HCT116 (cell line): ENCODE data around the gene TMPRSS3. TPM values are rescaled to one million over a fixed set of nuclear protein-coding genes. Genes with fewer than 3 reads are reported as not detected.

Experiments
- ATAC-seq: fragments of 200-7000 bp; cut with Tn5 transposase; 2 replicates; pipeline ENCODE4 v1.9.1; 2020; ENCODE audit warnings: mild to moderate bottlenecking, moderate library complexity
- BruUV-seq: library from RNA; stranded (reverse); fragments of 400-500 nt; replicated peaks from 2 replicates; lab custom pipeline; 2021; lab: Mats Ljungman, UMichigan
- CTCF ChIA-PET: fragments of 300-600 bp; sonication (Branson Sonifier 250); formaldehyde crosslinking; loops from one replicate; lab custom pipeline; 2021; ENCODE audit warnings: antibody characterized with exemption; lab: Charles Lee
- POLR2A ChIA-PET: fragments of 300-600, 350-600 bp; sonication (Branson Sonifier 250); formaldehyde crosslinking; loops from one replicate; lab custom pipeline; 2021; ENCODE audit warnings: antibody characterized with exemption; lab: Charles Lee
- RAD21 ChIA-PET, 2 experiments: fragments of 300-600 bp; sonication (Branson Sonifier 250); formaldehyde crosslinking; loops; one replicate each; lab custom pipeline; 2023; ENCODE audit warnings: low total read pairs in 2 of 2; ENCODE audit not compliant: uncharacterized antibody in 2 of 2, unreplicated experiment in 2 of 2, low non-redundant PET in 1 of 2; lab: Charles Lee
- DNase-seq: peaks from one replicate; pipeline ENCODE4 v3.0.0-alpha.2; 2010; ENCODE audit warnings: low read depth, low spot score
- H2AFZ ChIP-seq: fragments of 200-600 bp; shearing (Covaris generic), sonication (generic); 2 replicates; pipeline ENCODE4 v1.6.1; 2017; ENCODE audit warnings: low read depth, mixed run types, mixed read lengths, antibody characterized with exemption, low read length; ENCODE audit not compliant: poor library complexity, severe bottlenecking
- H3K27ac ChIP-seq: 2 replicates; pipeline ENCODE4 v1.5.1; 2012; ENCODE audit warnings: low read depth, low read length
- H3K27me3 ChIP-seq: fragments of 200-600 bp; sonication (generic); 2 replicates; pipeline ENCODE4 v1.6.1; 2016; ENCODE audit warnings: mixed run types, low read length, mixed read lengths; ENCODE audit not compliant: insufficient read depth
- H3K36me3 ChIP-seq, 2 experiments: fragments of 200-500 bp in 1 of 2; fragments of 200-600 bp in 1 of 2; sonication (Bioruptor generic) in 1 of 2; sonication (generic) in 1 of 2; 2 replicates each; pipeline versions ENCODE4 v1.5.1 to v1.6.1; 2014 to 2016; ENCODE audit warnings: low read length in 2 of 2, inconsistent platforms in 1 of 2, mixed read lengths in 1 of 2, mixed run types in 1 of 2; ENCODE audit not compliant: insufficient read depth in 2 of 2, control insufficient read depth in 1 of 2
- H3K4me1 ChIP-seq, 2 experiments: fragments of 200-600 bp in 1 of 2; sonication (generic) in 1 of 2; 2 replicates each; pipeline versions ENCODE4 v1.5.1 to v1.6.1; 2012 to 2017; ENCODE audit warnings: low read length in 2 of 2, inconsistent platforms in 1 of 2, mild to moderate bottlenecking in 1 of 2, mixed read lengths in 1 of 2, mixed run types in 1 of 2, moderate library complexity in 1 of 2; ENCODE audit not compliant: insufficient read depth in 2 of 2, control insufficient read depth in 1 of 2
- H3K4me2 ChIP-seq: fragments of 200-600 bp; sonication (generic); 2 replicates; pipeline ENCODE4 v1.6.1; 2017; ENCODE audit warnings: mixed run types, low read length, mixed read lengths
- H3K4me3 ChIP-seq, 2 experiments: fragments of 200-600 bp in 1 of 2; sonication (generic) in 1 of 2; replicated peaks in 1 of 2; 2 replicates each; pipeline ENCODE4 v1.5.1; 2011 to 2016; ENCODE audit warnings: low read length in 2 of 2, control low read depth in 1 of 2, low read depth in 1 of 2, mild to moderate bottlenecking in 1 of 2, mixed read lengths in 1 of 2, mixed run types in 1 of 2
- H3K79me2 ChIP-seq: fragments of 200-600 bp; sonication (generic); 2 replicates; pipeline ENCODE4 v1.6.1; 2017; ENCODE audit warnings: mild to moderate bottlenecking, mixed run types, low read length, moderate library complexity, mixed read lengths; ENCODE audit not compliant: insufficient read depth
- H3K9ac ChIP-seq: fragments of 200-600 bp; sonication (generic); 2 replicates; pipeline ENCODE4 v1.6.1; 2016; ENCODE audit warnings: low read length, mixed read lengths
- H3K9me2 ChIP-seq: fragments of 200-600 bp; sonication (generic), shearing (Covaris generic); 2 replicates; pipeline ENCODE4 v1.6.1; 2017; ENCODE audit warnings: mixed run types, mild to moderate bottlenecking, moderate library complexity; ENCODE audit not compliant: insufficient read depth
- H3K9me3 ChIP-seq, 2 experiments: fragments of 200-500 bp in 1 of 2; fragments of 200-600 bp in 1 of 2; sonication (Bioruptor generic) in 1 of 2; sonication (generic) in 1 of 2; 2 replicates each; pipeline ENCODE4 v1.6.1; 2014 to 2017; ENCODE audit warnings: low read length in 2 of 2, mixed read lengths in 2 of 2, inconsistent platforms in 1 of 2, low read depth in 1 of 2, mild to moderate bottlenecking in 1 of 2, mixed run types in 1 of 2, moderate library complexity in 1 of 2; ENCODE audit not compliant: control insufficient read depth in 1 of 2, insufficient read depth in 1 of 2
- H4K20me1 ChIP-seq: fragments of 200-600 bp; sonication (generic), shearing (Covaris generic); 2 replicates; pipeline ENCODE4 v1.6.1; 2017; ENCODE audit warnings: mixed run types, mild to moderate bottlenecking, moderate library complexity; ENCODE audit not compliant: insufficient read depth
- ATF3 ChIP-seq: IDR thresholded peaks from 2 replicates; pipeline ENCODE4 v1.6.1; 2012
- CEBPB ChIP-seq: IDR thresholded peaks from 2 replicates; pipeline ENCODE4 v1.6.1; 2012; ENCODE audit warnings: low read depth
- EGR1 ChIP-seq: IDR thresholded peaks from 2 replicates; pipeline ENCODE4 v1.6.1; 2012; ENCODE audit warnings: low read depth
- ELF1 ChIP-seq: IDR thresholded peaks from 2 replicates; pipeline ENCODE4 v1.6.1; 2012; ENCODE audit warnings: low read depth, borderline replicate concordance
- EZH2phosphoT487 ChIP-seq: fragments of 200-600 bp; IDR thresholded peaks from 2 replicates; pipeline ENCODE4 v1.6.1; 2018; ENCODE audit warnings: antibody characterized with exemption, borderline replicate concordance
- SP1 ChIP-seq: IDR thresholded peaks from 2 replicates; pipeline ENCODE4 v1.6.1; 2012; ENCODE audit warnings: low read depth
- YY1 ChIP-seq: IDR thresholded peaks from 2 replicates; pipeline ENCODE4 v1.6.1; 2011; ENCODE audit warnings: low read length, low read depth, moderate library complexity, mild to moderate bottlenecking; ENCODE audit not compliant: insufficient replicate concordance; ENCODE audit errors: extremely low read depth
- ZFX ChIP-seq: fragments of 450-650 bp; IDR thresholded peaks from 2 replicates; pipeline ENCODE4 v1.6.1; 2017
- ZNF274 ChIP-seq: fragments of 200-500 bp; sonication (Bioruptor generic); IDR thresholded peaks from 2 replicates; pipeline ENCODE4 v1.6.1; 2014; ENCODE audit warnings: mild to moderate bottlenecking, low read depth, low read length, inconsistent platforms
- intact Hi-C: fragments of 100-400 bp; cut with micrococcal nuclease; formaldehyde crosslinking; loops from 2 replicates; pipeline ENCODE4 v1.10.0; 2022
- total RNA-seq: library from RNA; stranded (reverse); gene quantifications from one replicate; pipeline ENCODE4 v1.2.1, GENCODE V29; 2021; ENCODE audit not compliant: unreplicated experiment
- TF ChIP-seq, protein P1 (sequence below), 3 experiments: fragments of 200-600 bp in 1 of 3; sonication (generic) in 1 of 3; IDR thresholded peaks in 2 of 3; conservative IDR thresholded peaks in 1 of 3; 2 replicates each; pipeline ENCODE4 v1.5.1; 2012 to 2017; ENCODE audit warnings: low read depth in 2 of 3, low read length in 2 of 3, antibody characterized with exemption in 1 of 3, borderline replicate concordance in 1 of 3, control low read depth in 1 of 3, mild to moderate bottlenecking in 1 of 3, mixed read lengths in 1 of 3, mixed run types in 1 of 3, moderate library complexity in 1 of 3; ENCODE audit not compliant: insufficient read depth in 1 of 3

TMPRSS3 gene
- total RNA-seq, 1 experiment from 2014 or later = not detected

DNA sequence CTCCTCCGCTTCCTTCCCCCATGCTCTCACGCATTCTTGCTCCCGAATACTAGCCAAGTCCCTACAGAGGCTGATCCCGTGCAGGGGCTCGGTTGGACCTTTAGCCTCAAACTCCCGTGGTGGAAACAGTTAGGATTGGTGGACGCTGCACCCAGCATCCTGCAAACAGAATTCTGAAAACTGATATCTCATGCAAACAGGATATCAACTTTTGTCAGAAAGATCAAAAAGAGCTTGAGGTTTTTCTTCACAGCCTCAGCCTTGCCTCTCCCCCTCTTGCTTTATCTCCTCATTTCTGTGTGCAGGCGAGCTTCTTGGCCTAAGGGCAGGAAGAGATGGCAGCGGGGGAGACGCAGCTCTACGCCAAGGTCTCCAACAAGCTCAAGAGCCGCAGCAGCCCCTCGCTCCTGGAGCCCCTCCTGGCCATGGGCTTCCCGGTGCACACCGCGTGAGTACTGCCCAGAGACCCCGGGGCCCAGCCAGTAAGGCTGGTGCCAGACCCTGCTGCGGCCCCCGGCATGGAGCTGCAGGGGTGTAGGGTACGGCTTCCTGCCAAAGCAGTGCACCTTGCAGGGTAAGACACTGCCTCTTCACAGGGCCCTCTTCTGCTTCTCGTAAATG lies 7.9 kb upstream of the TMPRSS3 start, which contains the start of gene UBASH3A:
Gene UBASH3A, plus strand, starts transcription at position 292 of the 621 bp plus-strand sequence. Its CDS starts 44 bp downstream, at position 336.
- POLR2A ChIA-PET = no interaction called here
- Histone ChIP-seq H3K79me2 (no peaks in the 10 kb centered on the region), H3K9me2 (no peaks in the 10 kb centered on the region), H2AFZ (no peak within 1 kb of the TSS), H3K4me1 (no peaks in the 10 kb centered on the region), H3K27me3 (no peaks in the 10 kb centered on the region), H4K20me1 (no peaks in the 10 kb centered on the region), H3K9ac (no peak within 1 kb of the TSS), H3K4me2 (no peak within 1 kb of the TSS), H3K36me3 (no peaks in the 10 kb centered on the region), H3K4me3 (no peak within 1 kb of the TSS), H3K27ac (no peak within 1 kb of the TSS), H3K9me3 (no peaks in the 10 kb centered on the region)
- BruUV-seq = no TSS peak
- RAD21 ChIA-PET = no interaction called here
- intact Hi-C loops = no loop called here
- DNase-seq (no peak), ATAC-seq (no peak)
- CTCF ChIA-PET = interaction anchor here (0.6 to 2.1 kb wide), 2 partner anchors 10 to 22 kb away, joined by 3 to 7 read pairs; no protein-coding TSS in a partner anchor
- TF ChIP-seq YY1 (no peak), ELF1 (no peak), SP1 (no peak), EZH2phosphoT487 (no peak), ATF3 (no peak), ZFX (no peak), CEBPB (no peak), ZNF274 (no peak), EGR1 (no peak)
- TF ChIP-seq, protein P1, sequence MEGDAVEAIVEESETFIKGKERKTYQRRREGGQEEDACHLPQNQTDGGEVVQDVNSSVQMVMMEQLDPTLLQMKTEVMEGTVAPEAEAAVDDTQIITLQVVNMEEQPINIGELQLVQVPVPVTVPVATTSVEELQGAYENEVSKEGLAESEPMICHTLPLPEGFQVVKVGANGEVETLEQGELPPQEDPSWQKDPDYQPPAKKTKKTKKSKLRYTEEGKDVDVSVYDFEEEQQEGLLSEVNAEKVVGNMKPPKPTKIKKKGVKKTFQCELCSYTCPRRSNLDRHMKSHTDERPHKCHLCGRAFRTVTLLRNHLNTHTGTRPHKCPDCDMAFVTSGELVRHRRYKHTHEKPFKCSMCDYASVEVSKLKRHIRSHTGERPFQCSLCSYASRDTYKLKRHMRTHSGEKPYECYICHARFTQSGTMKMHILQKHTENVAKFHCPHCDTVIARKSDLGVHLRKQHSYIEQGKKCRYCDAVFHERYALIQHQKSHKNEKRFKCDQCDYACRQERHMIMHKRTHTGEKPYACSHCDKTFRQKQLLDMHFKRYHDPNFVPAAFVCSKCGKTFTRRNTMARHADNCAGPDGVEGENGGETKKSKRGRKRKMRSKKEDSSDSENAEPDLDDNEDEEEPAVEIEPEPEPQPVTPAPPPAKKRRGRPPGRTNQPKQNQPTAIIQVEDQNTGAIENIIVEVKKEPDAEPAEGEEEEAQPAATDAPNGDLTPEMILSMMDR (IDR thresholded peaks at IDR 0.05 in 2 of 3, conservative IDR thresholded peaks at IDR 0.05 in 1 of 3; ENCODE audit: borderline replicate concordance in 1 of 3, insufficient read depth in 1 of 3, low read depth in 2 of 3, low read length in 2 of 3) = no peak
- TF ChIP-seq, all 23 proteins: peak for 0
